ENCODE measurements around the gene KCNK7.

KCNK7 gene

DNA sequence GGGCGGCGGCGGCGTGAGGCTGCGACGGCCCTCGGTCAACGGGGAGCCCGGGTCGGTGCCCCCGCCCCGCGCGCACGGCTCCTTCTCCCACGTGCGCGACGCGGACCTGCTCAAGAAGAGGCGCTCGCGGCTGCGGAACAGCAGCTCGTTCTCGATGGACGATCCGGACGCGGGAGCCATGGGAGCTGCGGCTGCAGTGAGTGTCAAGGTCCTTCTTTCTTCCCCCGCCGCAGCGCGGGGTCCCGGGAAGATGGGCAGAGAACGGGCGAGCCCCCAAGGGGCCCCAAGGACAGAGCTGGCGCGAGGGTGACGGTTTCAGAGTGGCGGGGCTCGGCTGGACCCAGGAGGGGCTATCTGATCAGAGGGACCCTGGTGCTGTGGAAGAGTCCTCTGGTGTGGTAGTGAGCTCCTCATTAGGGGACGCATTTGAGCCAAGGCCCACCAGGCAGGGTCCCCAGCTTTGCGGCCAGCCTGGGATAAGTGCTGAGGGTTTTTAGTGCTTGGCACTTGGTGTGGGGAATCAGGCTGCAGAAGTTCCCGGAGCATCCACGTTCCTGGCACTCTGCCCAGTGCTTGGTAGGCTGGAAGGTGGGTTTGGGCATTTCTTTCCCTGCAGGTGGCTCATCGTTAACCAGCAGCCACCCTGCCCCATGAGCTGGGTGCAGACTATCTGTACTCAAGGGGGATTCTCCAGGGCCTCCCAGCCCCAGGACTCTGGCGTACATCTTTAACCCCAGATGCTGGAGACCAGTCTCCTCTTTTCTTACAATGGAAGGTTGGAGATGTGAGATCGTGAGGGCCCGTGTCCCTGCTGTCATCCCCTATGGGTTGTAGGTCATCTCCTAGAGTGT is 10.0 kb downstream of the KCNK7 start:
- DNase-seq: no peak

DNA sequence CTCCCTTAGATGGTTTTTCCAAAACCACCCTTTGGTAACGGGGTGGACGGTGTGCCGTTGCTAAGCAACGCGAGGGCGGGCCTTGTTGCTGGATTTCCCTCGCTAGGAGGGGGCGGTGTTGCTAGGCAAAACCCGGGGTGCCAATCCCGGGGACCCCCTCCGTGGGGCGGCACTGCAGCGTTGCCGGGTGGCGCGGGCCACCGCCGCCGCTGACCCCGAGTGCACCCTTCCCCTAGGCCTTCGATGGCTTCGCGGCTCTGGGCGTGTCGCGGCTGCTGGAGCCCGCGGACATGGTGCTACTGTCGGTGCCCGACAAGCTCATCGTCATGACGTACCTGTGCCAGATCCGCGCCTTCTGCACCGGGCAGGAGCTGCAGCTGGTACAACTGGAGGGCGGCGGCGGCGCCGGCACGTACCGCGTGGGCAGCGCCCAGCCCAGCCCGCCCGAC is 10.9 kb downstream of the KCNK7 start:
- no peak for DNase-seq

GRCh38 chr11:65584106-65584505 is 11.5 kb downstream of the KCNK7 start:
- no peak for DNase-seq

DNA sequence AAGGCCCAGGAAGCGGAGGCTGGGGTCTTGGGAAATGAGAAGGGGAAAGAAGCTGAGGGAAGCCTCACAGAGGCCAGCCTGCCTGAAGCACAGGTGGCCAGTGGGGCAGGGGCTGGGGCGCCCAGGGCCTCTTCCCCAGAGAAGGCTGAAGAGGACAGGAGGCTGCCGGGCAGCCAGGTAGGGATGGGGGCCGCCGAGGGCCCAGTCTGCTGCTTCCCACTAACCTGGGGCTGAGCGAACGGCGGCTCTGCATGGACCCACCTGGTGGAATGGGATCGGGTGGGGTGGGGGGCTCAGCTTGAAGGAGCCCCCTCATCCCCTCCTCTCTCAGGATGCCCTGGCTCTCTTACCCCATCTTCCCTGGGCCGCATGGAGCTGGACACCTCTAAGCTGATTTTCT is 12.0 kb downstream of the KCNK7 start:
- DNase-seq: no peak

- DNase-seq: no peak
Measured at GRCh38 chr11:65581928-65582327, 13.7 kb downstream of the KCNK7 start.

DNA sequence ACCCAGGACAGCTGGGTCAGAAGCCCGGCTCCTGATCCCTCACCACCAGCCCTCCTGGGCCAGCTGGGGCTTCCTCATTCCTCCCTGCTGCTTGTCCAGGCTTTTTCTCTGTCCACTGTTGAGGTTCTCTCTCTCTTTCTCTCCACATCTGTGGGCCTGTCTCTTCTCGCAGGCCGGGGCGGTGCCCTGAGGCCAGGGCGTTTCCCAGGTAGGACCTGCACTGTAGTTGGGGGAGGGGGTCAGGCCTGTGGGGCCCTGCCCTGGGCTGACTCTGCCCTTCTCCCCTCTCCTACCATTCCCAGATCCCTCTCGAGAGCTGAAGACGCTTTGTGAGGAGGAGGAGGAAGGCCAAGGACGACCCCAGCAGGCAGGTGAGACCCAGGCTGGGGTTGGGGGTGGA is 14.8 kb downstream of the KCNK7 start:
- DNase-seq: no peak

DNA sequence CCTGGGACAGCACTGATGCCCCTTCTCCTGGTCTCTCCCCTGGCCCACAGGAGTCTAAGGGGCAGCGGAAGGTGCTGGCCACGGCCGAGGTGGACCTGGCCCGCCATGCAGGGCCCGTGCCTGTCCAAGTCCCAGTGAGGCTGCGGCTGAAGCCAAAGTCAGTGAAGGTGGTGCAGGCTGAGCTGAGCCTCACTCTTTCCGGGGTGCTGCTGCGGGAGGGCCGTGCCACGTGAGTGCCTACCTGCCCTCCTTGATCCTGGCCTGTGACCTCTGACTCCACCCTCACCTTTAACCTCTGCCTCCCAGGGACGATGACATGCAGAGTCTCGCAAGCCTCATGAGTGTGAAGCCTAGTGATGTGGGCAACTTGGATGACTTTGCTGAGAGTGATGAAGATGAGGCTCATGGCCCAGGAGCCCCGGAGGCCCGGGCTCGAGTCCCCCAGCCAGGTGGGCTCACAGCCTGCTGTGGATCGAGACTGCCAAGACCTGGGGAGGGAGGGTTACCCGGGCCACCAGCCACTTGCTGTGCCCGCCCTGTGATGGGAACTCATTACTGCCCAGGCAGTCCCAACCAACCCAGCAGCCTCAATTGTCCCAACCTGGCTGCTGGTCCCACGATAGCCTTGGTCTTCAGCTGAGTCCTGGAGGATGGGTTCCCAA is 15.4 kb downstream of the KCNK7 start:
- no peak for DNase-seq

DNA sequence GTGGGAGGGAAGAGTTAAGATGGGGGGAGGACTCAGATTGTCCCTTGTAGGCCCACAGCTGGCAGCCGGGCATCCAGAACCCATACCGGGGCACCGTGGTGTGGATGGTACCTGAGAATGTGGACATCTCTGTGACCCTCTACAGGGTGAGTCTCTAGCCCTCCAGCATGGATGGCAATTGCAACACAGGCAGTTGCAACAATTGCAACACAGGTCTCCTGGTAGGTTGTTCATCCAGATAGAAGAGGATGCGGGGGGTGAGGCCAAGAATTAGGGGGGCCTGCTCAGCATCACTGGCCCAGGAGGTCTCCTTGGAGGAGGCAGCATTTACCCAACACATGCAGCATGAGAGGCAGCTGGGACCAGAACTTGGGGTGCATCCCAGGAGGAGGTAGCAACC is 16.3 kb downstream of the KCNK7 start:
- no peak for DNase-seq

DNA sequence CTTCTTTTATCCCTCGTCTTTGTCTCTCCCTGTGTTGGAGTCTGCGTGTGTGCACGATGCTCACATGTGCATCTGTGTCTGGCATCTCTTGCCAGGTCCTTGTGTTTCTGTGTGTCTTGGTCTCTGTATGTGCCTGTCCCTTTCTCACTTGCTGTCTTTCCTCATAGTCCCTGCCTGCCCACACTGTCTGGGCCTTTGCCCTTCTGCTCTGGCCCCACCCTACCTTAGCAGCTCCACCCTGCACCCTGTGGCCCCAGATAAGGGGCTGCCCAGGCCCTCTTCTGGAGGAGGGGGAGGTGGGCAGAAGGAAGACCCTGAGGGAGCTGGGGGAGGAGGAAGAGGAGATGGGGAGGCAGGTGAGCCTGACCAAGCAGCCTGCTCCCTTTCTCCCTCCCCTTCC is 16.9 kb downstream of the KCNK7 start:
- no peak for DNase-seq

GRCh38 chr11:65578134-65578533 is 17.5 kb downstream of the KCNK7 start:
- no peak for DNase-seq

DNA sequence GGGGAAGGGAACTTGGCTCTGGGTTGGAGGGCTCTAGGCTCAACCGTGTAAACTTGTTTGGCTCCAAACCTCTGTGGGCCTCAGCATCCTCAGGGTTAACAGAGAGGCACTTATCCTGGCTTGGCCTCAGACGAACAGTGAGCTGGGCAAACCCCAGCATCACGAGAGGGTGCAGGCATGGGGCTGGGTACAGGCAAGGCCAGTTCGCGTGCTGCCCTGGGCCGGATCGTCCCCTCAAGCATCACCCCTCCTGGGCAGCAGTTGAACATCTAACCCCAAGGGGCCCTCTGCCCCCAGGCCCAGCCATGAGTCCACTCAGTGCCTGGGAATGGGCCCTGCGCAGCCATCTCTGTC is 17.9 kb downstream of the KCNK7 start:
- no peak for DNase-seq

DNA sequence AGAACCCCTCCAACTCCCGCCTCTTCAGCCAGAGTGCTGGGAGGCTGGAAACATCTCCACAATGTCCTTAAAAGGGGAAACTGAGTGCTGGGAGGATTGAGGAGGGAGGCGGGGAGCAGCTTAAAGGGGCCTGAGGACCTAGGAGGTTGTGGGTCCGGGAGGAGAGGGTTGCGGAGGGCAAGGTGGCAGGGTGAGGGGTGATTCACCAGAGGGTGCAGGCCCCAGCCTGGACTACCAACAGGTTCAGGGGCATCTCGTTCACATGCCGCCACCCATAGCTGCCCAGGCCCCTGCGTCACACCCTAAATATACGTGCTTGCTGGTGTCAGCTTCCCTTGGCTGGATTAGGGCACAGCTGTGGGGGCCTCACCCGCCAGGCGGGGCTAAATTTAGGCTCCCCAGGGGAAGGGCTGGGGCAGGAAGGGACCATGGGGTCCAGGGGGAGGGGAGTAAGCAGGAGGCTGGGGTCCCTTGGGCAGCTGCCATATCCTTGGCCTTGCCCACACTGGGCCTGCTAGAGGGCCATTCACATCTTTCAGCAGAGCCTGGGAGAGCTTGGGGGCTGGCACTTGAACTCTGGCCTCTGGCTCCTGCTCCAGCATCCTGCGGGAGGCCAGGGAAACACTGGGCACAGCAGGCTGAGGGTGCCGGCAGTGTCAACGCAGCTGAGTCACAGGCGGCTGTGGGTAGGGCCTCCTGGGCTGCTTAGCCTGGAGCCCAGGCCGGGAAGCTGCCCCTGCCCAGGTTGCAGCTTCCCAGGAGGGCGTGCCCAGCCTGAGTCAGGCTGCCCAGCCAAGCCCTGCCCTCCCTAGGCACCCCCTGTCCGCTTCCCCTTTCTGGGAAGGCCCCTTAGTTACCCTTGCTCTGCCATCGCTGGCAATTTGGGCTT is 18.5 kb downstream of the KCNK7 start:
- peak; percentile 83 for DNase-seq

- no peak for DNase-seq
Measured at GRCh38 chr11:65576232-65576866, 19.3 kb downstream of the KCNK7 start.

DNA sequence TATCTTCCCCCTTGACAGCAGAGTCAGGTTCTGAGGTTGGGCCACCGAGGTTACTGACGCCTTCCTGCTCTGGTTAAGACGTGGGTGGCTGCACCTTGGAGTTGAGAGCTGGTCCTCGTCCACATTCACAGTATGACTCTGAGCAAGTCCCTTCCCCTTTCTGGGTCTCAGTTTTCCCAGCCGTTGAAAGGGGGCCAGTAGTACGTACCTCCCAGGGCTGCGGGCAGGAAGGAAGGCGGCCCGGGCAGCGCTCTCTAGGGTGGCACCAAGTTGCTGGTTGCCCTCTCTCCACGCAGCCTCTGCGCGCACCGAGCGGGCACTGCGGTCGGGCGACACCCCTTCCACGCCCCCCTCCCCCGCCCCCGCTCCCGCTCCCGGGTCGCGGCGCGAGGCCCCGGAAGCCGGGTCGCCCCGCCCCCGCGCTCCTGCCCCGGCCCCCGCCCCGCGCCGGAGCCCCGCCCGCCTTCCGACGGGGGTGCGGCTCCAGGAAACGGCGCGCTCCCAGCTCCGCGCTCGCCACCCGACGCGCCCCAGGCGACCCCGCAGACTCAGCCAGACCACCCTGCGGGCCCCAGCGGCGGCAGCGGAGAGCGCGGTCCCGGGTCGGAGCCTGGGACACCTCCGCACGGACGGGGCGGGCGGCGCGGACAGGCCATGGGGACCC is 19.9 kb downstream of the KCNK7 start, which contains the start of gene EHBP1L1:
Gene EHBP1L1, plus strand, starts transcription at position 486 of the 664 bp plus-strand sequence. CDS start 250 bp downstream, outside the sequence.
- DNase-seq: peak; percentile 40

- no peak for DNase-seq
Measured at GRCh38 chr11:65574811-65575567, 20.6 kb downstream of the KCNK7 start.

GRCh38 chr11:65574109-65574810 is 21.3 kb downstream of the KCNK7 start:
- DNase-seq: peak; percentile 96

- DNase-seq: no peak
Measured at GRCh38 chr11:65573391-65574079, 22.1 kb downstream of the KCNK7 start.

- DNase-seq: peak; percentile 73
Measured at GRCh38 chr11:65572356-65573051, 23.1 kb downstream of the KCNK7 start, which contains the start of gene FAM89B. TSS of gene FAM89B (plus strand) at chr11:65572538. CDS start at chr11:65572670, 132 bp downstream.

DNA sequence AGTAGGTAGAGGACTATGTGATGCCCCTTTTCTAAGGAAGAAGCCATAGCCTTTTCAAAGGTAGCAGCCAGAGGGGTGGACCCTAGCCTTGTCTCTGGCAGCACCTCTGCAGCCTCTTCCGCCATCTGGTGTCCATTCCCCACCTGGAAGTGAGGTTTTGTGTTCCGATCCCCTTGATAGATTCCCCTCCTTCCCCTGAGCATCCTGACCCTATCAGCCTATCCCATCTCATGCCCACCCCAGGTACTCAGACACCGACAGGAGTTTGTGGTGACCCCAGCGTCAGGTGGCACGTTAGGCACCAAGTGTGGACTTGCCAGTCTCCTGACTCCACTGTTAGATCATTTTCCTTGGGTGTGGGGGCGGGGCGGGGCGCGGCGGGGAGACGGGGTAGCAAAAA is 23.7 kb downstream of the KCNK7 start:
- no peak for DNase-seq

All from T1000 (cell line).